GM18858 (cell line): ENCODE measurements around the gene CRLF2.
"Not testable (repeated sequence)": the region's sequence is repeated elsewhere in the genome, so short reads cannot be mapped to it uniquely, and the experiment has no call there.

Source experiments
- ATAC-seq: cut with Tn5 transposase; IDR thresholded peaks from one replicate; pipeline ENCODE4 v1.9.1; 2021; ENCODE audit not compliant: unreplicated experiment

CRLF2 gene, protein sequence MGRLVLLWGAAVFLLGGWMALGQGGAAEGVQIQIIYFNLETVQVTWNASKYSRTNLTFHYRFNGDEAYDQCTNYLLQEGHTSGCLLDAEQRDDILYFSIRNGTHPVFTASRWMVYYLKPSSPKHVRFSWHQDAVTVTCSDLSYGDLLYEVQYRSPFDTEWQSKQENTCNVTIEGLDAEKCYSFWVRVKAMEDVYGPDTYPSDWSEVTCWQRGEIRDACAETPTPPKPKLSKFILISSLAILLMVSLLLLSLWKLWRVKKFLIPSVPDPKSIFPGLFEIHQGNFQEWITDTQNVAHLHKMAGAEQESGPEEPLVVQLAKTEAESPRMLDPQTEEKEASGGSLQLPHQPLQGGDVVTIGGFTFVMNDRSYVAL

DNA sequence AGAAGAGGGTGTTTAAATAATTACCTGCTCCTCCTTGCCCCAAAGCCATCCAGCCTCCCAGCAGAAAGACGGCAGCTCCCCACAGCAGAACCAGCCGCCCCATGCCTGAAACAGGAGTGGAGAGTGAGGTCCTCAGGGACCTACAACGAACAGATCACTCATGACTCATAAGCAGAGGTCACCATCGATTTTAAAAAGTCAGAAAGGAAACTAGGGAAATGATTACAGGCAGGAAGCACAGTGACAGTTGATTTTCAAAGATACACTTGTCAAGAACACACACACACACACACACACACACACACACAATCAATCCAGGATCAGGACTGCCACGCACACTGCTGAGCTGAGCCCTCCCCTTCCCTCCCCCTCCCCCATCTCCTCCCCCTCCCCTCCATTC is at the start of gene CRLF2:
Gene CRLF2 (minus strand): TSS at position 118 of the 400 bp plus-strand sequence. CDS start 15 bp downstream, at position 103.
- ATAC-seq, result peak; percentile 81

DNA sequence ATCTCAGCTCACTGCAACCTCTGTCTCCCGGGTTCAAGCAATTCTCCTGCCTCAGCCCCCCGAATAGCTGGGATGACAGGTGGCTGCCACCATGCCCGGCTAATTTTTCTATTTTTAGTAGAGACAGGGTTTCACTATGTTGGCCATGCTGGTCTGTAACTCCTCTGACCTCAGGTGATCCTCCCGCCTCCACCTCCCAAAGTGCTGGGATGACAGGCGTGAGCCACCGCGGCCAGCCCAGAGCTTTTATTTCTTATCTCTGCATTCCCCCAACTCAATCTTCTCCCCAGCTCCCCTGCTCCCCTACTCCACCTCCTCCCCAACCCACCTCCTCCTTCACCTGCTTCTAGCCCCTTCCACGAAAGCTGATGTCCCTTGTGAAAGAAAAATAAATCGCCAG is 49.3 kb upstream of the CRLF2 start:
- not testable (repeated sequence) for ATAC-seq

DNA sequence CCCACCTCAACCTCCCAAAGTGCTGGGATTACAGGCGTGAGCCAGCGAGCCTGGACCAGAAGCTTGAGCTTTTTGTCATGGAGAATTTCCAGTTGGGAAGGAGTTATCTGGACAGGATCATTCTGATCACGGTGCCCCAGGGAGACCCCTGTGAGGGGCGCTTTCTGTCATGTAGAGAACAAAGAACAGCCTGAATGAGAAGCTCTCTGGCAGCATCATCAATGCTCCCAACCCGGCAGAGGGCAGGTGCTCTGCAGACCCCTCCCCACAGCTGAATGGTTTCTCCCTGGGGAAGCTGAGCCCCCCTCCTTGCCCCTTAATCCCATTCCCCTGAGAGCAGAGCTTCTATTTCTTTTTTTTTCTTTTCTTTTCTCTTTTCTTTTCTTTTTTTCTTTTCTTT is 48.8 kb upstream of the CRLF2 start:
- ATAC-seq, result no peak

DNA sequence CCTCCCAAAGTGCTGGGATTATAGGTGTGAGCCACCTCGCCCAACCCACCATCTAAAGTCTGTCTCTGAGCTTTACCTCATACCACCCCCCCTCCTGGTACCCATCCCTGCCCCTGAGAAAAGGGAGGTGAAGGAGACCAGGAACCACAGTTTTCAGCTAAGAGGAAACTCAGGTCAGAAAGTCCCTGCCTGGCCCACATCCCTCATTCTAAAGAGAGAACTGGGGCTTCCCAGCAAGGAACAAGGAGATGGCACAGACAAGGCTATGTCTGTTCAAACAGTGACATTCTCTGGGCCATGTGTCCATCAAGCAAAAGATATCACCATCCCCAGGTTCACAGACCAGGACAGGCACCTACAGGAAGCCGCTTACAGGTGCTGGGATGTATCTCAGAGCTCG is 40.4 kb upstream of the CRLF2 start:
- ATAC-seq, result no peak

DNA sequence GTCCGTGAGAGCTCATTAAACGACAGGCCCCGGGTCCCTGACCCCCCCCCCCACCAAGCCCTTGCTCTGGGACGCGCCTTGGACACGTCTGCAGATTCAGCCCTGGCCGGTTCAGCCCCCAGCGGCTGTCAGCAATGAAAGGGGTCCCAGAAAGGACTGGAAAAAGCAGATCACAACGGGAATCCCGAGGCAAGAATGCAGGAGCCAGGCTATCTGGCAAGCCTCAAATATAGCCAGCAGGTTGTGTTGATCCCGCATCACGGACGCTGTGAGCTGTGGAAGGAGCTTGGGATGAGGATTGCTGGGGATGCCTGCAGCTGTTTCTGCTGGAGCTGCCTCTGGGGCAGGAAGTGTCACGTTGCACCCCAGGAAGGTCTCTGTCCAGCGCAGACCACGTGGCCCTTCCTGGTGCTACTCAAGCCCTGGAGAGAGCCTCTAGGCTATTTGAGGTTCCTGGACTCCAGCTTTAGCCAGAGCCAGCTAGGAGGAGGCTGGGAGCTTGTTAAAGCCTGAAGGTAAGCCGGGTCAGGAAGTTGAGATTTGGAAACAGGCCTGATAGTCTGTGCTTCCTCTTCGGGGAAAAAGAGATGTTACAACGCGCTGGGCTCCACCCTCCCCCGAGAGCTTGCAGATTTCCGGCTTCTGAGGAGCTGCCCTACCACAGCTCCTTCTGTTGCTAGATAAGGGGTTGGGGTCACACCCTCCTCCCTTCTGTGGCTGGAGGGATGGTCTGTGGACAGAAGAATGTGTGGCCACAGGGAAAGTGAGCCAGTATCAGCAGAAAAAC is 36.8 kb upstream of the CRLF2 start:
- ATAC-seq, result no peak

DNA sequence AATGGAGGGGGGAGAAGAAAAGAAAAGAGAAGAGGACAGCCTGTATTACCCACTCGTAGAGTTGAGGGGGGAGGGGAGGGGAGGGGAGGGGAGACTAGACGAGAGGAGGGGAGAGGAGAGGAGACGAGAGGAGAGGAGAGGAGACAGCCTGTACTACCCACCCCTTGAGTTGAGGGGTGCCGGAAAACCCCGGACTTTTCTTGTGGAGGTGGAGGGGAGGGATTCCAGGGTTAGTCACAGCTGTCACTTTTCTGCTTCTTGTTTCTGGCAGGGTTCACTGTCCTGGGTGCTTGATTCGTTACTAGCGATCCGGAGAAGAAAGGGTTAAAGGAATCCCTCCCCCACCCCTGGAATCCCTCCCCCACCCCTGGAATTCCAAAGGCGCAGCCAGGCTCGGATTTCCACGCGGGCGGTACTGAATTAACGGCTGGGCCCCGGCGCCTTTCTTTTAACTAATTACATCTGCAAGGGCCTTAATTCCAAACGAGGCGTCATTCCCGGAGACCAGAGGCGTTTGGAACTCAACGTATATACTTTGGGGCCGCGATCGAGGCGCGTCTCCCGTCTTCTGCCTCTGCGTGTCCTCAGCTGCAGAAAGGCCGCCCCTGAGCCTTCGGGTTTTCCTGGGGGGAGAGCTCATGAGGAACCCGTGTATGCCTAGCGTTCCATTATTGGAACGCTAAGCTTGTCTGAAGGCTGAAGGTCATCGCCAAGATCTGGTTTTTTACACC is 36.0 kb upstream of the CRLF2 start:
- ATAC-seq, result no peak

DNA sequence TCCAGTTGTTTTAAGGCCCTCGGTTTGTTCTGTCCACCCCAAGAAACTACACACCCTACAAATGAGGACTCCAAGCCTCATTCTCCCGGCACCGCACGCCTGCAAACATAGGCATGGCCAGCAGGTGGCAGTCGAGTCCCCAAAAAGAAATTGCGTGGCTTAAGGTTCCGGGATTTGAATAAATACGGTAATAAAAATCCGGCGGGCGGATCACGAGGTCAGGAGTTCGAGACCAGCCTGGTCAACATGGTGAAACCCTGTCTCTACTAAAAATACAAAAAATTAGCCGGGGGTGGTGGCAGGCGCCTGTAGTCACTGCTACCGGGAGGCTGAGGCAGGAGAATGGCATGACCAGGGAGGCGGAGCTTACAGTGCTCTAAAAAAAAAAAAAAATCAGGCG is 34.4 kb upstream of the CRLF2 start:
- peak; percentile 46 for ATAC-seq

DNA sequence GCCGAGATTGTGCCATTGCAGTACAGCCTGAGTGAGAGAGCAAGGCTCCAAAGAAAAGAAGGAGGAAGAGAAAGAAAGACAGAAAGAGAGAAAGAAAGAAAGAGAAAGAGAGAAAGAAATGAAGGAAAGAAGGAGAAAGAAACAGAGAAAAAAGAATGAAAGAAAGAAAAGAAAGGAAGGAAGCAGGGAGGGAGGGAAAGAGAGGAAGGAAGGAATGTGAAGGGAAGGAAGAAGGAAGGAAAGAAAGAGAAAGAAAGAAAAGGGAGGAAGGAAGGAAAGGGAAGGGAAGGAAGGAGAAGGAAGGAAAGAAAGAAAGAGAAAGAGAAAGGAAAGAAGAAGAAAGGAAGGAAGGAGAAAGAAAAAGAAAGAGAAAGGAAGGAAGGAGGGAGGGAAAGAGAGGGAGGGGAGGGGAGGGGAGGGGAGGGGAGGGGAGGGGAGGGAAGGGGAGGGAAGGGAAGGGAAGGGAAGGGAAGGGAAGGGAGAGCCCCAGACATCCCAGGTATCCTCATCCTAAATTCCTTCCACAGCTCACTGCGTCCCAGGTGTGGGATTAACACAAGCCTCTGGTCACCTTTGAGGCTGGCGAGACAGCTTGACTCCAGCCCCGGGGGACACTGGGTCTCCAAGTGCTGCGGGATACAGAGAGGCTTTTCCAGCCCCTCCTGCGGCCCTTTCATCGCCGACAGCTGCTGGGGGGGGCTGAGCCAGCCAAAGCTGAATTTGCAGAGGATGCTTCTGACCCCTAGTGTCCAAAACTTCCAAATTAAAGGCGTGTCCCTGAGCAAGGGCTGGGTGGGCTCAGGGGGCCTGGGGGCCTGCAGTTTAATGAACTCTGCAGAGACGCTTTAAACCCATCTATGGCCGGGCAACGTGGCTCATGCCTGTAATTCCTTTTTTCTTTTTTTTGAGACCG is 32.0 kb upstream of the CRLF2 start:
- ATAC-seq, result no peak

DNA sequence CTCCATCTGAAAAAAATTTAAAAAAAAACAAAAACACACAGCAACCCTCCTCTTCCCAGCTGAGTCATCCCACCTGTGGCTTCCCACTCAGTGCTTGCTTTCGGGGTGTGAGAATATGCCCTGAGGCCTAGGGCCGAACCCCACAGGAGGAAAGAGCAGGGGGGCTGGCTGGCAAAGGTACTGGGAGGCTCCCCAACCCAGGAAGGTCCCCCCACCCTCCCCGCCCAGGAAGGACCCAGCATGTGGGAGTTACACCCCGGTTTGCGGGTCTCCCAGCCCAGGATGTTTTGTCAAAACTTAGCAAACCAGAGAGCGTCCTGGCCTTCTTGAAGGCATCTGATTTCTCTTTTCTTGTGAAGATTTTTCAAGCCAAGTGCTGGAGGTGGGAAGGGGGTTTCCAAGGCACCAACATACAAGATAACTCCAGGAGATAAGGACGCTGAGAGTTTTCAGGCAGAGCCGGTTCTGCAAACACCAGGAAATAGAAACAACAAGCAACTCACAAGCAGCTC is 30.5 kb upstream of the CRLF2 start:
- no peak for ATAC-seq

DNA sequence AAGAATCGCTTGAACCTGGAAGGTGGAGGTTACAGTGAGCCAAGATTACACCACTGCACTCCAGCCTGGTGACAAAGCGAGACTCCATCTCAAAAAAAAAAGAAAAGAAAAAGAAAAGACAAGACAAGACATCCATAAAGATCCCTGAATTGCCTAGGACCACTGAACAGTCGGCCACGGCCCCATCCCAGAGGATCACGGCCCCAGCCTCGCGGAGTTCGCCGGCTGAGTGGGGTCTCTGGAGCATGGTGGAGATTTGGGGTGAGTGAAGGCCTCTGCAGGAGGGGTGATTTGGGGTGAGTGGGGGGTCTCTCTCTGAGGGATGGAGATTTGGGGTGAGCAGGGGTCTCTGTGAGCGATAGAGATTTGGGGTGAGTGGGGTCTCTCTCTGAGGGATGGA is 28.1 kb upstream of the CRLF2 start:
- not testable (repeated sequence) for ATAC-seq

DNA sequence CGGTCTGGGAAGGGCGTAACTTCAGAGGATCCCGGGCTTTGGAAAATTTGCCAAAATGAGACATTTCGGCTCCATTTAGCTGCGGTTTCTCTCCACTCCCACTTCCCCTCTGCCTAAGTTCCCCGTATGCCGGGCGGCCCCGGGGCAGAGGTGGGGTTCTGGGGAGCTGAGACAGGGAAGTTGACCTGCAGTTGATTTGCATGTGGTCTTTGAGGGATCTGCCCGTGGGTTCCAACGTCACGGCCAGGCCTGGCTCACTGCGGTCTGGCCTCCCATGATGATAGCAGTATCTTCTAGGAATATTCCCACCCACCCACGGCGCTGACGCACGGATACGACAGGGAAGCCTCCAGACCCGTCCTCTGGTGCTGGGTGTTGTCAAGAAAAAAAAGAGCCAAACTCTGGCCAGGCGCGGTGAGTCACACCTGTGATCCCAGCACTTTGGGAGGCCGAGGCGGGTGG is 27.3 kb upstream of the CRLF2 start:
- peak; percentile 78 for ATAC-seq

DNA sequence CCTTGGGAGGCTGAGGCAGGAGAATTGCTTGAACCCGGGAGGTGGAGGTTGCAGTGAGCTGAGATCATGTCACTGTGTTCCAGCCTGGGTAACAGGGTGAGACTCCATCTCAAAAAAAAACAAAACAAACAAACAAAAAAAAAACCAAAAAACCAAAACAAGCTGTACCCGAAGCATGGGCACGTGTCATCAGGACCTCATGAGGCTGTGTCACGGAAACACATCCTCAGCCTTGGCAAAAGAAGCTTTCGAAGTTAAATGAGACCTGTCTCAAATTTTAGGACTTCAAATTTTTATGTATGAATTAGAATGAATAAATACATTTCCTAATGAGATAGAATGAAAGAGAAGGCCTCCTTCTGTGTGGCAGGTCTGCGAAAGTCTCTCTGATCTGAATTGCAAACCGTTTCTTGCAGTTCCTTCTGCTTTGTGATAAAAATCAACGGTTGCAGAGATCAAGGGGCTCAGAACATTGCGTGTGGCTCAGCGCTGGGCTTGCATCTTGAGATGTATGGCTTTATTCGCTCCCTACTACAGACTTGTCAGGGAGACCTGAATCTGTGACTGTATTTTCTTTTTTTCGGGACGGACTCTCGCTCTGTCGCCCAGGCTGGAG is 19.5 kb upstream of the CRLF2 start:
- no peak for ATAC-seq

DNA sequence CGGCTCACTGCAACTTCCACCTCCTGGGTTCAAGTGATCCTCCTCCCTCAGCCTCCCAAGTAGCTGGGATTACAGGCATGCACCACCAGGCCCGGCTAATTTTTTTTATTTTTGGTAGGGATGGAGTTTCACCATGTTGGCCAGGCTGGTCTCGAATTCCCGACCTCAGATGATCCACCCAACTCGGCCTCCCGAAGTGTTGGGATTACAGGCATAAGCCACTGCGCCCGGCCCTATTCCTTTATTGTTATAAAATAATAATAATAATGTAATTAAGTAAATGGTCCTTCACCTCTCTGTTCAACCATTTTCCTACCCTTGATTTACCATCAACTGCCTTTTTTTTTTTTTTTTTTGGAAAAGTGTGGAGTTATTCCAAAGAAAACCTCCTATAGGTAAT is 15.7 kb upstream of the CRLF2 start:
- ATAC-seq, result not testable (repeated sequence)

DNA sequence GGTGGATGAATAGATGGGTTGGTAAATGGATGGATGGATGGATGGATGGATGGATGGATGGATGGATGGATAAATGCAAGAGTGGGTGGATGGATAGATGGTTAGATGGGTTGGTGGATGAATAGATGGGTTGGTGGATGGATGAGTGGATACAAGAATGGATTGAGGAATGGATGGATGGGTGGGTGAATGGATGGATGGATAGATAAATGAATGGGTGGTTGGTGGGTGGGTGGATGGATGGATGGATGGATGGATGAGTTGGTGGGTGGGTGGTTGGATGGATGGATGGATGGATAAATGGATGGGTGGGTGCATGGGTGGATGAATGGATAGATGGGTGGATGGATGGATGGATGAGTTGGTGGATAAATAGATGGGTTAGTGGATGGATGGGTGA is 13.8 kb upstream of the CRLF2 start:
- no peak for ATAC-seq

DNA sequence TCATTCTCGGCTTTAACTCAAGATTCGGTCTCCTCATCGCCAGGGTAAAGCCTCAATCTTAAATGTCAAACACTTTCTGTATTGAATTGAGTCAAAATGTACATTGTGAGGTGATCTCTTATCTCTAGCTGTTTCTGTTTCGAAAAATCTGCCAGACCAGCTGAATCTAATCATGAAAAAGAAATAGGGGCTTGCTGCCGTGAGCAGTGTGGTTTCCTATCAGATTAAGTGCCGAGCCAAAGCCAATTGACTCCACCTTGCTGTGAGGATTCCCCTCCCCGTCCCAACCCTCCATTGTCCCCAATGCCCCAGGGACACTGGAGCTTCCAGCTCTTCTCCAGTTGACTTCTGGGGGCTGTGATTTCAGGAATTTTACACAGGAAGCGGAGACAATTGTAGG is 12.5 kb upstream of the CRLF2 start:
- no peak for ATAC-seq

DNA sequence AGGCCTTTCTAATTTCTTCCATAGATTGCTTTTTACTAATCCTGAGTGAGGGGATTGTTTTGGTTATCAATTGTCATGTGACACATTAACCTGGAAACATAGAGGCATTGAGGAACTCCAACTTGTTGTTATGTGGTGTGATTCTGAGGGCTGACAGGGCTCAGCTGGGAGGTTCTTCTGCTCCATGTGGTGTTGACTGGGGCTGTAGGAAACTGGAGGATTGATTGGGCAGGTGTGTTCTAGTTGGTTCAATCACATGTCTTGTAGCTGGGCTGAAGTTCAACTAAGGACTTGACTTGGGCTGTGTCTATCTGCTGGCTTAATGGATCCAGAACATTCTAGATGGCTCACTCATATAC is 10.8 kb upstream of the CRLF2 start:
- ATAC-seq, result no peak

DNA sequence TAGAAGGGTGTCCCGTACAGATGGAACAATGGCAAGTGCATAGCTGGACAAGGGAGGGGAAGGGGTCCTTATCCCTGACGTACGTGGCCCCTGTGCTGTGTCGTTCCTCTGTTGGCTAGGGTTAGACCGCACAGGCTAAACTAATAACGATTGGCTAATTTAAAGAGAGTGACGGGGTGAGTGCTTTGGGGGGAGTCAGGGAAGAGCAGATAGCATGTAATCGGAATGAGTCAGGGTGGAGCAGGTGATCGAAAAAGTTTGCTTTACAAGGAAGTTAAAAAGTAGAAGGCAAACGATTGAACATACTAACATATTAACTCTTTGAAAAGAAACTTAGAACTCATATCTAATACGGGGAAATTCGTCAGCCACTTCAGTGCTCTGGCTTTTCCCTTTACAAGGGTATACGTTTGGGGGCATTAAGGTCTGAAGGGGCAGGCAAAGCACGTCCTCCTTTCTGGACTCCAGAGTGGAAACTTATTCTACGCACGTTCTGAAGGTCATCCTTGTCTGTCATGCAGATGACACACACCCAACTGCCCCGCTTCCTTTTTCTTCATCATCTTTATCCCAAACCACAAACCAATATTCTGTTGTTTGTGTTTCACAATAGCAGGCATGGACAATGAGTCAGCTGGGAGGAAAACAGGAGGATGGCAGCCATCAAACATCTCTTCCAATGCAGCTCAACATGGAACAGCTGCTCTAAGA is 10.2 kb upstream of the CRLF2 start:
- no peak for ATAC-seq

DNA sequence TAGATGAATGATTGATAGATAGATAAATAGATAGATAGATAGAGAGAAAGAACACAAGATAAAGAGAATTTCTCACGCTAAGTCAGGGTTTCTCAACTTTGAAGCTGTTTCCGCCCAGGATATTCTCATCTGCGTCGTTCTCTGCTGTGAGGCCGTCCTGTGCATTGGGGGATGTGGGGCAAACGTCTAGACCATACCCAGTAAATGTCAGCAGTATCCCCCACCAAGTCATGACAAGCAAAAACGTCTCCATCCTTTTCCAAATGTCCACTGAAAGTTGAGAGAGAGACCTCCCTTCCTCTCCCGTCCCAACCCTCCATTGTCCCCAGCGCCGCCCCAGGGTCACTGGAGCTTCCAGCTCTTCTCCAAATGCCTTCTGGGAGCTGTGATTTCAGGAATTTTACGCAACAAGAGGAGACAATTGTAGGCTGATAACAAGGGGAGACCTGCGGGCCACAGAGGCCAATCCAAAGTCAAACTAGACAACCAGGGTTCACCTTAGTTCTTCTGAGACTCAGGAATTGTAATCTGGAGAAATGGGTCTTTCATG is 8.9 kb upstream of the CRLF2 start:
- ATAC-seq, result no peak

DNA sequence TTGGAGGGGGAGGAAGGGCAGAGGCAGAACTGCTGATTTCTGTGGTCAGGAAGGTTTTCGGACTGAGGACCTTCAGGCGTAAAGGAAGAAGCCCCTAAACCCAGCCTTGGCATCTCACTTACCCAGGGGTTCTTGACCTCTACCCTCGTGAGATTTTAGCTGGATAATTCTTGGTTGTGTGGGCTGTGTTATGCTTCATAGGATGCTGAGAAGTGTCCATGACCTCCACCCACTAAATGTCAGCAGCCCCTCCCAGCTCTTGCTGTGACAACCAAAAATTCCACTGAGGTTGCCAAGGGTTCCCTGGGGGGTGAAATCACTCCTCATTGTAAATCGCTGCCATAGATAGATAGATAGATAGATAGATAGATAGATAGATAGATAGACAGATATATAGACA is 5.8 kb upstream of the CRLF2 start:
- ATAC-seq, result no peak
